Measurements from ENCODE around the gene GSTA1. TPM values are rescaled to one million over a fixed set of nuclear protein-coding genes. Genes with fewer than 3 reads are reported as not detected.
"Not testable (repeated sequence)": the region's sequence is repeated elsewhere in the genome, so short reads cannot be mapped to it uniquely, and the experiment has no call there.

GSTA1 gene
- total and polyA plus RNA-seq, 2 experiments from 2014 or later: 0.11 to 0.45 TPM

DNA sequence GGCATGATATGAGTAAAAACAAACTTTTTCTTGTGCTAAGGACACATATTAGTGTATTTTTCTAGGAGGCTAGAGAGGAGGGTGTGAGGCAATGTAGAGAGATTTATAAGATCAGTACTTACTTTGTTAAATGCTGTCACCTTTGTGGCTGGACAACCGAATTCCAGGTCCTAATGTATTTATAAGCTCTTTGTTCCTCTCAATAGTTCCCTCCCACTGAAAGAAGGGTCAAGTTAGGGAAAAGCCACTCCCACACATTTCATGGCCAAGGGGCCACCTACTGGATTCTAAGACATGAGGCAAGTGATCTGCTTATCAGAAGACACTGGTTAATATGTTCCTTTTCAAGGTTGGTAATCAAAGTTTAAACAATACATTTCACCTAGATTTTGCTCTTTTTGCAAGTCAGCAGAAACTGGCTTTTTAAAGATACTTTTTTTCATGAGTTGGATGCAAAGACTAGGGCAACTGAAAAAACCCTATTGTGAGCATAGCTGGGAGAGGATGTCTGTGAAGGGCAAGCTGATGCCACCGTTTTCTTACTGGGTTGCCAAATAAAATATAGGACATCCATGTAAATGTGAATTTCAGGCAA, 40.2 kb downstream of the GSTA1 start, which contains the start of gene GSTA2:
Gene GSTA2, minus strand, starts transcription at position 154 of the 595 bp plus-strand sequence. CDS start 5,528 bp downstream, outside the sequence.
- H2AFZ ChIP-seq; H3K9me3 ChIP-seq (ENCODE audit: low read depth); H3K4me3 ChIP-seq; H4K20me1 ChIP-seq (ENCODE audit: insufficient read depth); H3K4me2 ChIP-seq (ENCODE audit: unreplicated experiment); DNase-seq; in situ Hi-C loops (cut with MboI); H3K27ac ChIP-seq; H3K79me2 ChIP-seq (ENCODE audit: insufficient read depth); H3K27me3 ChIP-seq (replicated peaks; ENCODE audit: insufficient read depth); H3K9ac ChIP-seq; H3K9me2 ChIP-seq (ENCODE audit: insufficient read depth); H3K36me3 ChIP-seq (ENCODE audit: low read depth): not testable (repeated sequence)
- H3F3A ChIP-seq (ENCODE audit: insufficient read depth): peaks cover 13% of the 10 kb centered on the region
- H3K4me1 ChIP-seq (ENCODE audit: insufficient read depth): peaks cover 14% of the 10 kb centered on the region
- 55 to 57% methylated on average over 2 of the region's 2 CpGs for whole genome bisulfite sequencing, 2 experiments (ENCODE audit: low coverage in 1 of 2, low lambda C conversion rate in 2 of 2, missing lambda C conversion rate in 2 of 2)

DNA sequence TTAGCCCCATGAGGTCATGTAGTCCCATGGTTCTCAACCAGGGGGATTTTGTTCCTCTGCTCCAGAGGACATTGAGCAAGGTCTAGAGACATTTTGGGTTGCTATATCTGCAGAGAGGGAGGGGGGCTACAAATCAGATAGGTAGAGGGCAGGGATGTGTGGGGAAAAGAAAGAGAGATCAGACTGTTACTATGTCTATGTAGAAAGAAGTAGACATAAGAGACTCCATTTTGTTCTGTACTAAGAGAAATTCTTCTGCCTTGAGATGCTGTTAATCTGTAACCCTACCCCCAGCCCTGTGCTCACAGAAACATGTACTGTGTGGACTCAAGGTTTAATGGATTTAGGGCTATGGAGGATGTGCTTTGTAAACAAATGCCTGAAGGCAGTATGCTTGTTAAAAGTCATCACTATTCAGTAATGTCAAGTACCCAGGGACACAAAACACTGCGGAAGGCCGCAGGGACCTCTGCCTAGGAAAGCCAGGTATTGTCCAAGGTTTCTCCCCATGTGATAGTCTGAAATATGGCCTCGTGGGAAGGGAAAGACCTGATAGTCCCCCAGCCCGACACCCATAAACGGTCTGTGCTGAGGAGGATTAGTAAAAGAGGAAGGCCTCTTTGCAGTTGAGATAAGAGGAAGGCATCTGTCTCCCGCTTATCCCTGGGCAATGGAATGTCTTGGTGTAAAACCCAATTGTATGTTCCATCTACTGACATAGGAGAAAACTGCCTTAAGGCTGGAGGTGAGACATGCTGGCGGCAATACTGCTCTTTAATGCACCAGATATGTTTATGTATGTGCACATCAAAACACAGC, 41.7 kb downstream of the GSTA1 start:
- 65% methylated on average over 7 of the region's 7 CpGs for WGBS, 2 experiments (ENCODE audit: low coverage in 1 of 2, low lambda C conversion rate in 2 of 2, missing lambda C conversion rate in 2 of 2)
- Histone ChIP-seq H3K4me1 (ENCODE audit: insufficient read depth) (peaks cover 21% of the 10 kb centered on the region), H3F3A (ENCODE audit: insufficient read depth) (peaks cover 22% of the 10 kb centered on the region)
- H3K4me3 ChIP-seq; H3K36me3 ChIP-seq (ENCODE audit: low read depth); DNase-seq; H3K79me2 ChIP-seq (ENCODE audit: insufficient read depth); in situ Hi-C loops (cut with MboI); H3K9ac ChIP-seq; H3K9me2 ChIP-seq (ENCODE audit: insufficient read depth); H3K27ac ChIP-seq; H3K4me2 ChIP-seq (ENCODE audit: unreplicated experiment); H2AFZ ChIP-seq; H4K20me1 ChIP-seq (ENCODE audit: insufficient read depth); H3K27me3 ChIP-seq (replicated peaks; ENCODE audit: insufficient read depth); H3K9me3 ChIP-seq (ENCODE audit: low read depth): not testable (repeated sequence)

DNA sequence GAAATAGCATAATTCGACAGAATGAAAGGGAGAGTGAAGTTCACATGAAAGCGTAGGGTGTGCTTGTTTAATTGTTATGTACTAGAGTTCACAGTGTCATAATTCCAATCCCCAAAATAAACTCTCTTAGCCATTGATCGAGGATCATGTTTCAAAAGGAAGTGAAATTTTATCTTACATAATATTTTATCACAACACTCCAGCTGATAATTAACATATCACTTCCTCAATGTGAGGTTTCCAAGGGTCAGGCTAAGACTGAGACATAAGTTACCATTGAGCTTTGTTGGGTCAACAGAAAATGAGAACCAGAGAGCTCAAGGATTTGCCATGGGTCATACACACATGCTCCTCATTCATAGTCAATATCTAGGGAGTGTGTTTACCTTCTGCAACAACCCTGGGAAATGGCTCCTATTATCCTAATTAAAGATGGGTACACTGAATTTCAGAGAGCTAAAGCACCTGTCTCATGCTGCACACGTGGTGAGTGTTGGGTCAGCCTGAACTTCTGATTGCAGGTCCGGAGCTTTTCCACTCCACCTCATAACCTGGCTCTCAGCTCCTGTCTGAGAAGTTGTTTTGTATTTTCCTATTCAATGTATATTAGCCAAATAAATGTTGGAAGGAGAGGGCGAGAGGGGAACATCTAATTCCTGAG, 43.4 kb downstream of the GSTA1 start:
- TF ChIP-seq EZH2 (IDR thresholded peaks at IDR 0.05; ENCODE audit: insufficient read depth, poor library complexity, severe bottlenecking) (no peak), EZH2phosphoT487 (IDR thresholded peaks at IDR 0.05; ENCODE audit: insufficient read depth, low read depth) (no peak)

DNA sequence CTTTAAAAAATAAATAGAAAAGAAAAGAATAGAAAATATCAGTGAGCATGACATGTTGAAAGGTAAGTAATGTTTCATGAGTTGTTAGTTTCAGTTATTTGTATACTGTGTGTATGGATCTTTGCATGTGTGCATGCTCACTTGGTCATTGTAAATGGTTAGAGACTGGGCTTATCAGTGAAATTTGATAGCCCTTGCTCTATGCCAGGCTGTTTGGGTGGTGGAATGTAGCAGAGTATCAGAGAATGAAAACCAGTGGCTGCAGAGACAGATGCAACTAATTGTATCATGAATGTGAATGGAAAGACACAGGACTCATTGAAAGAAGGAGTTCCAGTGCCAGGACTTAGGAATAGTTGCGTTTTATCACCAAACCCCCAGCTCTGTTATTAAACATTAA, 44.5 kb downstream of the GSTA1 start:
- H2AFZ ChIP-seq: no peak overlapping the region
- no peak overlapping the region for H3K4me3 ChIP-seq
- no peaks in the 10 kb centered on the region for H3K79me2 ChIP-seq (ENCODE audit: insufficient read depth)
- H3K9ac ChIP-seq: no peak overlapping the region
- H3F3A ChIP-seq (ENCODE audit: insufficient read depth): peaks cover 24% of the 10 kb centered on the region
- no peak overlapping the region for H3K27ac ChIP-seq
- TF ChIP-seq EZH2phosphoT487 (IDR thresholded peaks at IDR 0.05; ENCODE audit: insufficient read depth, low read depth) (no peak), EZH2 (IDR thresholded peaks at IDR 0.05; ENCODE audit: insufficient read depth, poor library complexity, severe bottlenecking) (no peak)
- peak; percentile 14 for DNase-seq
- H4K20me1 ChIP-seq (ENCODE audit: insufficient read depth): no peaks in the 10 kb centered on the region
- WGBS, 2 experiments (ENCODE audit: low coverage in 1 of 2, low lambda C conversion rate in 2 of 2, missing lambda C conversion rate in 2 of 2): 25 to 28% methylated on average over 1 of the region's 1 CpG
- H3K4me2 ChIP-seq (ENCODE audit: unreplicated experiment): peak overlapping the region; percentile 30
- no peaks in the 10 kb centered on the region for H3K36me3 ChIP-seq (ENCODE audit: low read depth)
- peaks cover 23% of the 10 kb centered on the region for H3K4me1 ChIP-seq (ENCODE audit: insufficient read depth)
- H3K9me2 ChIP-seq (ENCODE audit: insufficient read depth): no peaks in the 10 kb centered on the region
- in situ Hi-C loops (cut with MboI): no loop called here
- H3K9me3 ChIP-seq (ENCODE audit: low read depth): no peaks in the 10 kb centered on the region
- H3K27me3 ChIP-seq (replicated peaks; ENCODE audit: insufficient read depth): no peaks in the 10 kb centered on the region

More for the DNA sequence above, 43.4 kb downstream of the GSTA1 start:
- peaks cover 21% of the 10 kb centered on the region for H3K4me1 ChIP-seq (ENCODE audit: insufficient read depth)
- no peak overlapping the region for H3K9ac ChIP-seq
- no peaks in the 10 kb centered on the region for H3K9me3 ChIP-seq (ENCODE audit: low read depth)
- H4K20me1 ChIP-seq (ENCODE audit: insufficient read depth): no peaks in the 10 kb centered on the region
- no peaks in the 10 kb centered on the region for H3K36me3 ChIP-seq (ENCODE audit: low read depth)
- no peaks in the 10 kb centered on the region for H3K9me2 ChIP-seq (ENCODE audit: insufficient read depth)
- no peak overlapping the region for H3K4me3 ChIP-seq
- no peak overlapping the region for H3K27ac ChIP-seq
- peaks cover 22% of the 10 kb centered on the region for H3F3A ChIP-seq (ENCODE audit: insufficient read depth)
- no peak overlapping the region for H2AFZ ChIP-seq
- DNase-seq: no peak
- H3K79me2 ChIP-seq (ENCODE audit: insufficient read depth): no peaks in the 10 kb centered on the region
- in situ Hi-C loops (cut with MboI): no loop called here
- H3K27me3 ChIP-seq (replicated peaks; ENCODE audit: insufficient read depth): no peaks in the 10 kb centered on the region
- WGBS, 2 experiments (ENCODE audit: low coverage in 1 of 2, low lambda C conversion rate in 2 of 2, missing lambda C conversion rate in 2 of 2): 50 to 55% methylated on average over 6 of the region's 6 CpGs
- no peak overlapping the region for H3K4me2 ChIP-seq (ENCODE audit: unreplicated experiment)

DNA sequence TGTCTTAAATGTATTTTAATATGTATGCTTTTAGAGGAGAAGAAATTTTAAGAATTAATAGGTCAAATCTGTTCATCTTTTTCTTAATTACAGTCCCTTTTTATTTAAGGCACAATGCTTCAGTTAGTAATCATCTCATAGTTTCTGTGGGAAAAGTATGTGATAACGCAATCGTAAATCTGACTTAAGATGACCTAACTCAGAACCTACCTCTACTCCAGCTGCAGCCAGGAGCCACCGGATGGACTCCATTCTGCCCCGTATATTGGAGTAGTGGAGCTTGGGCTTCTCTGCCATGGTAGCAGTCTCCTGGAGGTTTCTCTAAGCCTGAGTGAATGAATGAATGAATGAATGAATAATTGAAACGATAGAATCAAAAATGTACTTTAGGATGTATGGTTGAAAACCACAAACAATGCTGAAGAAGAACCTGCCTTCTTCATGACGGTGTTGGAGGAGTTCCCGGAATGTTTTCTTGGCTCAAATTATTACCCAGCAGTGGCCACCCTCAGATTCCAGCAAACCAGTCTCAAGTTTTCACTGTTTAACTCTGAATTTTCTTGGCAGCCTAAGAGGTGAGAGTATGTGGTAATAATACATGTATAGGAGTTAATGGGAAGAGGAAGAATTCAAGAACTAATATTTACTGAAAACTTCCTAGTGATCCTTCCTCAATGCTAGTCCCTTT, 45.8 kb downstream of the GSTA1 start:
- H3K27me3 ChIP-seq (replicated peaks; ENCODE audit: insufficient read depth); in situ Hi-C loops (cut with MboI); H4K20me1 ChIP-seq (ENCODE audit: insufficient read depth); H3K79me2 ChIP-seq (ENCODE audit: insufficient read depth); H2AFZ ChIP-seq; H3K9me3 ChIP-seq (ENCODE audit: low read depth); H3K9me2 ChIP-seq (ENCODE audit: insufficient read depth); H3K36me3 ChIP-seq (ENCODE audit: low read depth): not testable (repeated sequence)
- H3K4me1 ChIP-seq (ENCODE audit: insufficient read depth): peaks cover 36% of the 10 kb centered on the region
- H3K4me3 ChIP-seq: 0 out of 2 replicates have a peak overlapping the region, but pooled peaks have one; percentile 26
- H3K9ac ChIP-seq: peak overlapping the region; percentile 18; the same call in 1 of the 2 replicates
- DNase-seq: peak; percentile 85
- H3F3A ChIP-seq (ENCODE audit: insufficient read depth): peaks cover 35% of the 10 kb centered on the region
- 35 to 39% methylated on average over 7 of the region's 7 CpGs for WGBS, 2 experiments (ENCODE audit: low coverage in 1 of 2, low lambda C conversion rate in 2 of 2, missing lambda C conversion rate in 2 of 2)
- H3K4me2 ChIP-seq (ENCODE audit: unreplicated experiment): peak overlapping the region; percentile 30
- H3K27ac ChIP-seq: peak overlapping the region; percentile 59
